Astrocyte of the cerebellum (primary cell): ENCODE data around the gene CISD1.

Experiments used
- DNase-seq: peaks from one replicate; pipeline ENCODE4 v3.0.0-alpha.2; 2011; ENCODE audit warnings: low read depth
- H3K4me3 ChIP-seq: 2 replicates; pipeline ENCODE4 v1.5.1; 2011; ENCODE audit warnings: mild to moderate bottlenecking, low read depth, low read length, moderate library complexity
- in situ Hi-C: cut with HindIII; loops from 2 replicates; pipeline ENCODE4 v1.10.0; 2017; ENCODE audit warnings: low sequenced_read_pairs
- TF ChIP-seq, protein P1 (sequence below): IDR thresholded peaks from 2 replicates; pipeline ENCODE4 v1.5.1; 2012; ENCODE audit warnings: low read length, low read depth, moderate library complexity, mild to moderate bottlenecking; ENCODE audit errors: missing control alignments

Gene CISD1

DNA sequence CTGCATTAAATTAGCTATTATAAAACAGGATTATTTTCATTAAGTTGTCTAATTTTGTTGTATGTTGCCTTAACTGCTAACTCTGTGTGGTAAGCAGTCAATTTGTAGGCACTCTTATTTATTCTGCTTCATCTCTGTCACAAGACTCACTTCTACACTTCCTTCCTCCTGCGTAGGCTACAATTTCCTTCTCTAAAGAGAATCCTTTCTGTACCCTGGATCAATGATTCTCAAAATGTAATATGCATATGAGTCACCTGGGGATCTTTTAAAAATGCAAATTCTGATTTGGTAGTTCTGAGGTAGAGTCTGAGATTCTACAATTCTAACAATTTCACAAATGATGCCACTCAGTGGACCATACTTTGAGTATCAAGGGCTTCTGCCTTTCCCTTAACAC is 61.5 kb downstream of the CISD1 start:
- TF ChIP-seq, protein P1, sequence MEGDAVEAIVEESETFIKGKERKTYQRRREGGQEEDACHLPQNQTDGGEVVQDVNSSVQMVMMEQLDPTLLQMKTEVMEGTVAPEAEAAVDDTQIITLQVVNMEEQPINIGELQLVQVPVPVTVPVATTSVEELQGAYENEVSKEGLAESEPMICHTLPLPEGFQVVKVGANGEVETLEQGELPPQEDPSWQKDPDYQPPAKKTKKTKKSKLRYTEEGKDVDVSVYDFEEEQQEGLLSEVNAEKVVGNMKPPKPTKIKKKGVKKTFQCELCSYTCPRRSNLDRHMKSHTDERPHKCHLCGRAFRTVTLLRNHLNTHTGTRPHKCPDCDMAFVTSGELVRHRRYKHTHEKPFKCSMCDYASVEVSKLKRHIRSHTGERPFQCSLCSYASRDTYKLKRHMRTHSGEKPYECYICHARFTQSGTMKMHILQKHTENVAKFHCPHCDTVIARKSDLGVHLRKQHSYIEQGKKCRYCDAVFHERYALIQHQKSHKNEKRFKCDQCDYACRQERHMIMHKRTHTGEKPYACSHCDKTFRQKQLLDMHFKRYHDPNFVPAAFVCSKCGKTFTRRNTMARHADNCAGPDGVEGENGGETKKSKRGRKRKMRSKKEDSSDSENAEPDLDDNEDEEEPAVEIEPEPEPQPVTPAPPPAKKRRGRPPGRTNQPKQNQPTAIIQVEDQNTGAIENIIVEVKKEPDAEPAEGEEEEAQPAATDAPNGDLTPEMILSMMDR, result no peak
- no peak overlapping the region for H3K4me3 ChIP-seq
- no peak for DNase-seq
- in situ Hi-C loops, result no loop called here

DNA sequence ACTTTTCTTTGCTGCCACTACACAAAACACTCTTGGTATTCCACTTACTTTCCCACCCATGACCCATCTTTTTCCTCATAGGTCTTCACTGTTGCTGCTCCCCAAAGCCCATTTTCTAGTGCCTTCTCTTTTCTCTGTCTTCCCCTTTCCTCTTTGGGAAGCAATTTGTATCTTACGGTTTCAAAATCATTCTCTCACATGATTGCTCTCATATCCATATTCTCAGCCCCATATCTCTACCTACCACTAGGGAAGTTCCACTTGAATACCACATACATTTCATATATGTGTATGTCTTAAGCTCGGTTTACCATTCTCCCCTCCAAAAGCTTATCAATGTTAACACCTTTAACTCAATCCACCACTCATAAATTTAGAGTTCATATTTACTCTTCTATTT is 62.7 kb downstream of the CISD1 start:
- TF ChIP-seq, protein P1, result no peak
- no peak overlapping the region for H3K4me3 ChIP-seq
- in situ Hi-C loops, result no loop called here
- no peak for DNase-seq

DNA sequence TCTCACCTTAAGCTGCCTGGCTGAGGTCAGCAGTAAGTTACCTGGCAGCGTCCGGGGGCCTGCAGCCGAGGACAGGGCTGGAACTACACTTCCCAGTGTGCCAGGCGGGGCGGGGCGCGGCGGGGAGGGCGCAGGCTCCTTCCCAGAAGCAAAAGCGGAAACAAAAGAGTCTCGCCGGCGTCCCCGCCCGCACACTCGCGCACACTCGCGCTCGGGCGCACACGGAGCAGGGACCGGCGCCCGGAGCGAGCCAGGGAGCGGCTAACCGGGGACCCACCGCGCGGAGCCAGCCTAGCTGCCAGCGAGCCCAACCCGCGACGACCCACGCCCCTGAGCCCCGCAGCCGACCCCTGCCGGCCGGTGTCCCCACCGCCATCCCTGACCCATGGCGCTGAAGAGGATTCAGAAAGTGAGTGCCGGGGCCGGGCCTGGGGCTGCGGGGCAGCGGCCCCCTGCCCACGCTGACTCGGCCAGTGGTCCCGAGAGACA is 65.9 kb downstream of the CISD1 start, which contains the start of gene UBE2D1:
UBE2D1 (plus strand) TSS at position 190 of the 489 bp plus-strand sequence; CDS start at position 386, 196 bp downstream.
- in situ Hi-C loops, result no loop called here
- TF ChIP-seq, protein P1, result peak; percentile 34
- DNase-seq, result peak; percentile 8
- H3K4me3 ChIP-seq, result peak within 1 kb of the TSS; percentile 88

DNA sequence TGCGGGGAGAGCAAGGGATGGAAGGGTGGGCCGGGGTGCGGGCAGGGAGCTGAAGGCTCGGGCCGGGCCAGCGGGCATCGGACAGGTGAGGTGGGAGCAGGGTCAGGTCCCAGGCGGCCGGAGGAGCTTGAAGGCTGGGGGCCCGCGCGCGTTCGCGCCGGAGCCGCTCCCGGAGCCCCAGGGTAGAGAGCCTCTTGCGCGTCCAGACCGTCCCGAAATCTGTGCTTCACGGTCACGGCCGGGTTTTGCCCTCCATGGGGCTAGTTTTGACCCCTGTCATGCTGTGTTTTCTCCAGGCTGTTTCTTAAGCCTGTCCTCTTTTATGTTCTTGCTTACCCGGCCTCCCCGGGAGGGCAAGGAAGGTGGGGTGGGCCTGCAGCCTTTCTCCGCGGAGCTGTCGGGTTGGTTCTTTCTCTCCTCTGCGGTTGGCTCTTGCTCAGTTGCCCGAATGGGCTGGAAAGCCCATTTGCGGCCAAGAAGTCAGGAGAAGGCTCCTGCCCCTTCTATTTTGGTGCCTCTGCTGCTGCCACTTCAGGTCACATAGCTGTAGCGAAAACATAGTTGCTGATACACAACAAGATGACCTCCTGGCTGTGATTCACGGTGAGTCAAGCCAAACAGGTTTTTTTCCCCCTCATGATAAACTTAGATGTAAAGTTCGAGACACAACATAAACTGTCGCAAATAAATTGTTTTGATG is 66.5 kb downstream of the CISD1 start:
- TF ChIP-seq, protein P1, result no peak
- no peak for DNase-seq
- in situ Hi-C loops, result no loop called here
- H3K4me3 ChIP-seq, result peak overlapping the region; percentile 88

DNA sequence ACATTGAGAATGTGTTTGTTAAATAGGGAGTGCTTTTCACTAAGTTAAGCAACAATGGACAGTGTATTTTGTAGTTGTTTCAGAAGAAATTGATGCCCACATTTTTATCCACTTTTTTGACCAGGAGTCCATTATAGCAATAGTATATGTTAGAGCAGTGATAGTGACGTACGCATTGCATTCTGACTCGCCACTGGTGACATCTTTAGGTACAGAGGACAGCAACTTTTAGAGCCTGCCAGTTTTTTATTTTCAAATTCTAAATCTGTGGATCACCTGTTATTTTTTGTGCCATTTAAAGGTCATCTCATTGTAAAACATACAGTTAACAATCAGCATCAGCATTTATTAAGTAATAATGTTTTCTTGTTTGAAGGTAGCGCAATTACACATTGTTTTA is 67.3 kb downstream of the CISD1 start:
- TF ChIP-seq, protein P1, result no peak
- no peak for DNase-seq
- H3K4me3 ChIP-seq, result peak overlapping the region; percentile 88
- in situ Hi-C loops, result no loop called here
